GM19351 (cell line): ENCODE measurements around the gene F8.
"Not testable (repeated sequence)": the region's sequence is repeated elsewhere in the genome, so short reads cannot be mapped to it uniquely, and the experiment has no call there.

Experiments
- ATAC-seq: cut with Tn5 transposase; IDR thresholded peaks from one replicate; pipeline ENCODE4 v1.9.1; 2021; ENCODE audit warnings: mild to moderate bottlenecking, moderate library complexity; ENCODE audit not compliant: unreplicated experiment

Gene F8

GRCh38 chrX:154819771-154820341 is 202.7 kb downstream of the F8 start:
- ATAC-seq: peak; percentile 77

DNA sequence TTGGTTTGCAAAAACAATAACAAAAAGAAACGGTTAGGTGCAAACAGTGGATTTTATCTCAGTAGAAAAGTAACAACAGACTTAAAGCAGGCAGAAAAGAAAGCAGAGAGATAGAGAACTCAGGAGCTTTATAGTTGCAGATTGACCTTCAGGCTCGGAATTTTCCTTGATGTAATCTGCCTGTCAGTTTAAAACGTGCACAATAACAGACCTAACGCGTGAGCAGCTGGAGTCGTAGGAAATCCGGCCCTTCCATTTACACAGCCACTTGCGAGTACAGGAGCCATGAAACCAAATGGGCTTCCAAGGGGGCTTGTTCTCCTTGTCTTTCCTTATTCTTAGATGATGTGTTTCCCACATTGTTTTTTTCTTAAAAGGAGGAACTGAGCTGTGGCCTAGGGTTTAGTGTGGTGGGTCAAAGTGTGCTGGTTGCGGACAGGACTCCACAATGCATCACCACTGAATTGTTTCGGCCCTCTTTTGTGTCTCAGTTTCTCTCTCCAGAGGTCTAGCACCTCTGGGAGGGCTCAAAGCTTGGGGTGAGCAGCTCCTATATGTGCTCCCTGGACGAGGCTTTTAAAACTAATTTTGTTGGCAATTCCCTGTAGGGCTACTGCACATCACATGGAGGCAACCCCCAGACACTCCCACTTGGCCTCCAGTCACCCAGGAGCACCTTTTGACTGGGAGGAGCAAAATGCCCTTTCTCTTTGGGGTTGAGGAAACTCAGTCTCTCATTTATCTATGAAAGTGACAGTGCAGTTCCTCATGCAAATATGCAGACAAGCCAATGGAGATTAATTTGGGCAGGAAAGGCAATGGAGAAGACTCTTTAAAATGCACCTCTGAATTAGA is 203.4 kb downstream of the F8 start:
- ATAC-seq: peak; percentile 49

DNA sequence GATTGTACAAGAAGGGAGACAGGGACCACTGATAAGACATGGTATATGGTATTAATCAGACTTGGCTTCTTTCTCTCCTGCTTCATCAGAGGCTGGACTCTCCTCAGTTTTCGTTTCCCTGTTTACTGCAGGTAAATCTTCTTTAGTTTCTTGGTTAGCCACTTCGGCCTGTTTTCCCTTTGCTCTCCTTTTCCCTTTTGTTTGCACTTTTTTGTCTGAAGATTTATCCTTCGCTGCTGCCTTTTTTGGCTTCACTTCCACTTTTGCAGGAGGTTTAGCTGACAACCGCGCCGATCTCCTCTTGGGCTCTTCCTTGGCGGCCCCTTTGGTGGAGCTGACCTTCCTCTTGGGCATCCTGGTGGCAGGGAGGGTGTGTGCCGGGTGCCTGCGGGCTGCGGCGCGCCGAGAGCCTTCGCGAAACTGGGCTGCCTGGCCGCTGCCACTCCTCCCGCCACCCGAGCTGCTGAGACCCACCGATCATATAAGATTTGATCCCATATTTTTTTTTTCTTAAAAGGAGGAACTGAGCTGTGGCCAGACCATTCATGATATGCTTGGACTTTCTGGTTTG is 205.4 kb downstream of the F8 start:
- ATAC-seq: not testable (repeated sequence)

GRCh38 chrX:154816326-154816898 is 206.1 kb downstream of the F8 start:
- ATAC-seq: not testable (repeated sequence)

GRCh38 chrX:154815274-154815818 is 207.2 kb downstream of the F8 start:
- no peak for ATAC-seq

DNA sequence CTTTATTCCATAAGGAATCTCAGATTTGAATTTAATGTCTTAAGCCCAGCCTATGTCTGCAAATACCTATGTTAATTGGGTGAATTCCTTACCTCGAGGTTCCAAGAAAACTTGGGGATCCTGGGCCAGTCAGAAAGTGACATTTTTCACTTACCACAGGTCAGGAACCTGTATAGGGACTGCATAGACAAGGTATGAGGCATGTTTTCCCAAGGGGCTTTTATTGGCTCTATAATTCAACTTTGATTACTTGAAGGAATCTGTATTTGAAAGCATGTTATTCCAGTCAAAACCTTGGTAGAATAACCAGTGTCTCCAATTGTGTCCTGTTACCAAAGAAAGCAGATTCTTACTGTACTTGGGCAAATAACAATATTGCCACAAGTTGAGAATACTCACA is 208.7 kb downstream of the F8 start:
- no peak for ATAC-seq

DNA sequence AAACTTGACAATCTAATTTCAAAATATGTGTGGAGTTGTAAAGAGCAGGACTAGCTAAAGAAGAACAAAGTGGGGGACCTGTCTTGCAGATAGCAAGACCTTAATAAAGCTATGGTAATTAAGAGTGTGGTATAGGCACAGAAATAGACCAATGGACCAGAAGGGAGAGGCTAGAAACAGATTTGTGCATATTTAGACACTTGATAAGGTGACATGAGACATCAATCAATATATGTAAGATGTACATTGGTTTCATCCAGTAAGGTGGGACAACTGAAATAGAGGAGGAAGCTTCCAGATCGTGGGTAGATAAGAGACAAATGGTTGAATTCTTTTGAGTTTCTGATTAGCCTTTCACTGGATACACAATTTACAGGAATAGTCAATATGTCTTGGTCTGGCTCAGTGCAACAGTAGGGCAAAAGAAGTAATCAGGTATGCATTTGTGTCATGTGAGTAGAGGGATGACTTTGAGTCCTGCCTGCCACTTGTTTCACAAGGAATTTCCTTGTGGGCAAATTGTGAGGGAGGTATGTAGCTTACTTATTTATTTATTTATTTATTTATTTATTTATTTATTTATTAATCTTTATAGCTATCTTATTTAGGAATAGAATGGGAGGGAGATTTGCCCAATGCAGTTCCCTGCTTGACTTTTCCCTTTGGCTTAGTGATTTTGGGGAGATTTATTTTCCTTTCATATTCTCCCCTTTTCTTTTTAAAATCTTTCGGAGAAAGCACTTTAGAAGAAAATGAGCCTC is 210.0 kb downstream of the F8 start:
- no peak for ATAC-seq

- no peak for ATAC-seq
Observed at GRCh38 chrX:154809939-154810665, 212.4 kb downstream of the F8 start.

DNA sequence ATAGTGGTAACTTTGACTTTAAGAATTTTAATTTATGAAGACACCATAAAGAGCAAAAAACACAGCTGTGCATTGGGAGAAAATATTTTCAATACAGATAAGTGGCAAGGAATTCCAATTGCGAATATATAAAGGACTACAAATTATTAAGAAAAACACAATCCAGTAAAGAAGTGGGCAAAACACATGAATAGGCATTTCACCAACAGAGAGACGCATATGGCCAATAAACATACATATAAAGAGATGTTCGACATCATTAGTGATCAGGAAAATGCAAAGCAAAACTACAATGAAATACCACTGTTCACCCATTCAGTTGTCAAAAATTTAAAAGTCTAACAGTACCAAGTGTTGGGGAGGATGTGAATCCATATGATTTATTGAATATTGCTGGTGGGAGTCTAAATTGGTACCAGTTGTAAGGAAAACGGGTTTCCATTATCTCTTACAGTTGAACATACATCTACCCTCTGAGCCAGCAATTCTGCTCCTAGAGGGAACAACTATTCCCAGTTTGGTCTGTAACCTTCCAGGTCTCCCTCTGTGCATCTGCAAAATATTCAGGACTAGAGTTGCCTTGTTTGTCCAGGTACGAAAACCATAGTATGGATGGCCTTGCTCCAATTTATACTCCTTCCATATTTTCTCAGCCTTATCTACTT is 215.6 kb downstream of the F8 start:
- ATAC-seq: no peak

DNA sequence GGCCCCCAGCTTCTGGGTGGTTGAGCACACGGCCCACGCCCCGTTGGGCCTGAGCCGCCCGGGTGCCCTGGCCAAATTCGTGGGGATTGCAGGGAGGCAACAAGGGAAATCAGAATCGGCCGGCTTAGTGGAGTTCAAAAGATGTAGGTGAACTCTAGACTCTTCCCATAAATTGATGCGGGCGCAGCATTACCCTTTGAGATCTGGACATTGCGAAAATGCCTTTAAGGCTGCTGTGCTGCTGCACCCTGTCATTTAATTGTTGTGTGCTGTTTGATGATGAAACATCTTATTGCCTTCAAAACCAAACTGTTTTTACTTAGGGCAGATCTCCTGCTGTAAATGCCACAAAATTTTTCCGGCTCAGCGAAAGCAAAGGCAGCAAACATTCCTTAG is 216.8 kb downstream of the F8 start:
- no peak for ATAC-seq

GRCh38 chrX:154804957-154805695 is 217.4 kb downstream of the F8 start, which contains the start of gene MPP1:
MPP1 (minus strand) TSS chrX:154805485; CDS start chrX:154805373, 112 bp downstream.
- ATAC-seq: peak; percentile 91

GRCh38 chrX:154804261-154804956 is 218.1 kb downstream of the F8 start:
- ATAC-seq: no peak

DNA sequence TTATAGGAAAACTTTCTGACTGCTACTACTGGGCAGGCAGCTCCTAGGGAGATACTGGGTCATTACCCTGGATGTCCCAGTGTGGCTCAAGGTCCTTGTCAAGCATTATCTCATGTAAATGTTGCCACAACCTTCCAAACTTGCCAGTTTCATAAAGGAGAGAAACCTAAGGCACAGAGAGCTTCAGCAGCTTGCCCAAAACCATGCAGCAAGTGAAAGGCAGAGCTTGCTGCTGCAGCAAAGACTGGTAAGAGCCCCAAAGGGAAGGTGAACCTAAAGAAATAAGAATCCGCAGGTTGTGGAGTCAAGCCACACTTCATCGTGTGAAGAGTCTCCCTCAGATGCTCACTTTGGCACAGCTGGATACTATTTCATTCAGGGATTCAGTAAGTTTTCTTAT is 219.6 kb downstream of the F8 start:
- no peak for ATAC-seq

DNA sequence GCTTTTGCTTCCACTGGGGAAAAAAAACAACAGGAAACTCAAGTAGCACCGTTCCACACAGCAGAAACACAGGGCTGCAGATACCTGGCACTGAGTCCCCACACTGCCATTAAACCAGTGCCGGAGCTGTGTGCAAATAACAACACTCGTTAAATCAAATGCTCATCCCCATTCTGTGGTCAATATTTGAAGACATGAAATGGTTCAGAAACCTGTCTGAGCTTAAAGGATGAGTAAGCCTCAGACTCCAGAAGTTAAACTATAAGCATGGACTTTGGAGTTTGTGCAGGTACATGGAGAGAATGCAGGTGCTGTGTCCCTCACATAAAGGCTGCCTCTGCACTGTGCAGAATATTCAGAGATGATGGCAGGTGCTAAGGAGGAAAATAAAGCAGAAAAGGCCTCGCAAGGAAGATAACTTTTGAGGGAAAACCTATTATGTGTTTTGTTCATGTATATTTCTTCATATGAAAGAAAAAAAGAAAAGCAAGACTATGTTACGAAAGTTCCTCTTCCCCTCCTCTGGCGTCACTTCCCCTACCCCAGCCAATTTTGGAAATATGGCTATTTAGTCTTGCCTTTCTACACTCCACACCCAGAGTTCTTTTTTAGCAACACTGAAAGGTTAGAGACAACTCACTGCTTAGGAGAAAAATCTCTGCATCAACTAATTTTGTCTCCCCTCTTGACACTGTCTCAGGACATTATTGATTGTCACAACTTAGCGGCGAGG is 221.9 kb downstream of the F8 start:
- ATAC-seq: no peak

DNA sequence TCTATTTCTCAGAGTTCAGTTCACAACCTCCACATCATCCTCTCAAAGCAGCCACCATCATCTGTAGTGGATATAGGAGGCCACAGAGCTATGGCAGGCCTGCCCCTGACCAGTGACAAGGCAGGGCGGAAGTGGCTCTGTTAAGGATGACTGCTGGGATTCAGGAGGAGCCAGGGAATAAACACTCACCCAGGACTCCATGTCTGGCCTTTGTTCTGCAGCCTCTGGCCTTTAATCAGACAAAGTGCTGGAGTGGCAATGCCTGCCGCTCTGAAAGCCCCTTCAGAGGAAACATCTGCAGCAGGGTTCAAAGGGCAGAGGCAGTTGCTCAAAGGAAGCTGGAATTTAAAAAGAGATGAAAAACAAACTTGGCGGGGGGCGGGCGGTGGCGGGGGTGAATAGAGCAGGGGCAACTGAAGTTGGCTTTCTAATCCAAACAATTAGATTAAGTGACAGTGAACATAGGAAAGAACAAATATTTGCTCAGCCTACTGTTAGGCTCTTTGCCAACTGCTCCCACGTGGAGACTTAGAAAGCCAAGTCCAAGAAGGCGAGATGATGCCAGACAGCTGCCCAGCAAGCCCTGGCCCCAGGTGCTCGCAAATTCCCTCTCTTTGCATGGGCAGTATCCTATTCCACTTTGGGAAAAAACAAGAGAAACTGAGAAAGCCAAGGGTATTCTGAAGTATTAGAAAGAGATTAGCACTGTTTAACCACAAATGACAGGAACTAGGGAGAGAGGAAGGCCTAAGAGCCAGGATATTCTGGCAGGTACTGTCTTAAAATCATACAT is 222.8 kb downstream of the F8 start:
- no peak for ATAC-seq

GRCh38 chrX:154797006-154797405 is 225.5 kb downstream of the F8 start:
- no peak for ATAC-seq

- no peak for ATAC-seq
Observed at GRCh38 chrX:154795016-154795415, 227.5 kb downstream of the F8 start.
